HepG2 (cell line): ENCODE measurements around the gene YPEL4. TPM values are rescaled to one million over a fixed set of nuclear protein-coding genes. Genes with fewer than 3 reads are reported as not detected.

ENCODE experiments used
- GTF3A ChIP-seq: sonication (generic); formaldehyde crosslinking; conservative IDR thresholded peaks from 2 replicates; pipeline ENCODE4 v1.4.0; 2020; ENCODE audit warnings: mild to moderate bottlenecking, missing genetic modification reagents
- KMT2A ChIP-seq: sonication (generic); formaldehyde crosslinking; IDR thresholded peaks from 2 replicates; pipeline ENCODE4 v1.4.0; 2020; ENCODE audit warnings: missing genetic modification reagents
- ZFP36L2 ChIP-seq: sonication (generic); formaldehyde crosslinking; IDR thresholded peaks from 2 replicates; pipeline ENCODE4 v1.4.0; 2020; ENCODE audit warnings: missing genetic modification reagents
- ZNF431 ChIP-seq: sonication (generic); formaldehyde crosslinking; IDR thresholded peaks from 2 replicates; pipeline ENCODE4 v1.9.0; 2022; ENCODE audit warnings: missing genetic modification reagents, low read depth, mild to moderate bottlenecking, borderline replicate concordance
- ZNF501 ChIP-seq: sonication (generic); formaldehyde crosslinking; IDR thresholded peaks from 2 replicates; pipeline ENCODE4 v1.5.1; 2020; ENCODE audit warnings: mild to moderate bottlenecking, moderate library complexity, missing genetic modification reagents
- ZNF563 ChIP-seq: sonication (generic); formaldehyde crosslinking; IDR thresholded peaks from 2 replicates; pipeline ENCODE4 v1.8.0; 2022; ENCODE audit warnings: mild to moderate bottlenecking, moderate library complexity, missing genetic modification reagents
- ZSCAN21 ChIP-seq: sonication (generic); formaldehyde crosslinking; IDR thresholded peaks from 2 replicates; pipeline ENCODE4 v1.8.0; 2022; ENCODE audit warnings: mild to moderate bottlenecking, missing genetic modification reagents, moderate library complexity, borderline replicate concordance
- polyA plus RNA-seq, 8 experiments: library from polyadenylated mRNA; depleted of rRNA in 3 of 8; stranded (reverse) in 7 of 8; unstranded in 1 of 8; fragments of >200 nt; fragmentation: Illumina TruSeq in 4 of 8; extraction: Trizol in 4 of 8; gene quantifications; 2 replicates each; pipeline versions ENCODE4 v1.2.1 to v1.2.3, GENCODE V29; 2011 to 2016; ENCODE audit warnings: low read depth in 4 of 8, missing spikeins in 1 of 8, mixed read lengths in 1 of 8; ENCODE audit not compliant: insufficient read depth in 1 of 8
- total RNA-seq, 5 experiments: library from RNA; depleted of rRNA; stranded (reverse); fragments of >200 nt; fragmentation: Illumina TruSeq; extraction: Trizol; gene quantifications; 2 replicates each; pipeline ENCODE4 v1.2.3, GENCODE V29; 2016; ENCODE audit warnings: low read depth in 1 of 5
- TF ChIP-seq, protein P1 (sequence below), 2 experiments: IDR thresholded peaks; 2 replicates each; pipeline ENCODE4 v1.6.1; 2011 to 2012; ENCODE audit warnings: low read length in 2 of 2, borderline replicate concordance in 1 of 2, low read depth in 1 of 2, mild to moderate bottlenecking in 1 of 2, moderate library complexity in 1 of 2
- TF ChIP-seq, protein P2 (sequence below): sonication (generic); formaldehyde crosslinking; IDR thresholded peaks from 2 replicates; pipeline ENCODE4 v1.4.0; 2020; ENCODE audit warnings: mild to moderate bottlenecking, missing genetic modification reagents
- TF ChIP-seq, protein P3 (sequence below): sonication (generic); formaldehyde crosslinking; IDR thresholded peaks from 2 replicates; pipeline ENCODE4 v1.8.1; 2023; ENCODE audit warnings: mild to moderate bottlenecking, missing genetic modification reagents
- TF ChIP-seq, protein P4 (sequence below): sonication (generic); formaldehyde crosslinking; IDR thresholded peaks from 2 replicates; pipeline ENCODE4 v1.4.0; 2020; ENCODE audit warnings: missing genetic modification reagents
- TF ChIP-seq, protein P5 (sequence below): IDR thresholded peaks from 2 replicates; pipeline ENCODE4 v1.6.1; 2016; ENCODE audit warnings: missing compliant biosample characterization, missing genetic modification reagents, borderline replicate concordance

YPEL4 gene
- total and polyA plus RNA-seq, 2 of the 13 experiments (the other 11 are each of a cell fraction or from before 2014, with no cell fraction given): 0.04 TPM; not detected in 1

DNA sequence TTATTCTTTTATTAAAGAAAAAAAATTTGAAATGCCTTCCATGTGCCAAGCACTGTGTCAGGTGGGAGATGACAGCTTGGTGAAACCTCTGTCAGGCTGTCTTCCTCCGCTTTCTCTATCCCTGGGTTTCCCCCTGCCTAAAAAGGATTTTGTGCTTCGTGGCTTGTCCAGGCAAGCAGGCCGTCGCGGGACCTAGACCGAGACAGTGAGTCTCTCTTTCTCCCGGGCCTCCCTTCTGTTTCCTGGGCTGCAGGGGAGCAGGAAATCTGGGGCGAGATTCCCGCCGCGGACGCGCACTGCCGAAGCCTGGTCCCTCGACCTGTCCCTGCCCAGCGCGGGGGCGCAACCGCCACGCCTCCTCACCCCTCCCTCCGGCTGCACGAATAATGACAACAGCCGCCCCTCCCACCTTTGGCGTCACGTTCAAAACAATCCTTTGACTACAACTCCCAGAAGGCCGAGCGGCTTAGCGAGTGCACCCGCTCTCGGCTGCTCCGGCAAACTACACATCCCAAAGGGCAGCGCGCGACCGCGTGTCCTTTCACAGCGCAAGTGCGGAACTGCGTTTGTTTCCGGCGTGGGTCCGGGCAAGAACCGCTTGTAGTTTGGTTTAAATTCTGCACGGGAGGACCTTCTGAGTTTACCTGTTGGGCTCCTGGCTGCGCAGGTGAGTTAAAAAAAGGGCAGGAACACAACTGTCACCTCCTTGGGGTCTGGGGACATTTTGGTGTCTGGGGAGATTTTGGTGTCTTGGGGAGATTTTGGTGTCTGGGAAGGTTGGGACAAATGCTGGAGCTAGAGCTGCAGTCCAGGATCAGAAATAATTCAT, 7.7 kb upstream of the YPEL4 start, which contains the start of gene CLP1 (continued):
- TF ChIP-seq, protein P1, sequence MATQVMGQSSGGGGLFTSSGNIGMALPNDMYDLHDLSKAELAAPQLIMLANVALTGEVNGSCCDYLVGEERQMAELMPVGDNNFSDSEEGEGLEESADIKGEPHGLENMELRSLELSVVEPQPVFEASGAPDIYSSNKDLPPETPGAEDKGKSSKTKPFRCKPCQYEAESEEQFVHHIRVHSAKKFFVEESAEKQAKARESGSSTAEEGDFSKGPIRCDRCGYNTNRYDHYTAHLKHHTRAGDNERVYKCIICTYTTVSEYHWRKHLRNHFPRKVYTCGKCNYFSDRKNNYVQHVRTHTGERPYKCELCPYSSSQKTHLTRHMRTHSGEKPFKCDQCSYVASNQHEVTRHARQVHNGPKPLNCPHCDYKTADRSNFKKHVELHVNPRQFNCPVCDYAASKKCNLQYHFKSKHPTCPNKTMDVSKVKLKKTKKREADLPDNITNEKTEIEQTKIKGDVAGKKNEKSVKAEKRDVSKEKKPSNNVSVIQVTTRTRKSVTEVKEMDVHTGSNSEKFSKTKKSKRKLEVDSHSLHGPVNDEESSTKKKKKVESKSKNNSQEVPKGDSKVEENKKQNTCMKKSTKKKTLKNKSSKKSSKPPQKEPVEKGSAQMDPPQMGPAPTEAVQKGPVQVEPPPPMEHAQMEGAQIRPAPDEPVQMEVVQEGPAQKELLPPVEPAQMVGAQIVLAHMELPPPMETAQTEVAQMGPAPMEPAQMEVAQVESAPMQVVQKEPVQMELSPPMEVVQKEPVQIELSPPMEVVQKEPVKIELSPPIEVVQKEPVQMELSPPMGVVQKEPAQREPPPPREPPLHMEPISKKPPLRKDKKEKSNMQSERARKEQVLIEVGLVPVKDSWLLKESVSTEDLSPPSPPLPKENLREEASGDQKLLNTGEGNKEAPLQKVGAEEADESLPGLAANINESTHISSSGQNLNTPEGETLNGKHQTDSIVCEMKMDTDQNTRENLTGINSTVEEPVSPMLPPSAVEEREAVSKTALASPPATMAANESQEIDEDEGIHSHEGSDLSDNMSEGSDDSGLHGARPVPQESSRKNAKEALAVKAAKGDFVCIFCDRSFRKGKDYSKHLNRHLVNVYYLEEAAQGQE (IDR thresholded peaks at IDR 0.05; ENCODE audit: borderline replicate concordance in 1 of 2, low read depth in 1 of 2, low read length in 2 of 2): peak in 1 of 2 experiments; percentile 43; a peak in 1 of 4 replicates
- TF ChIP-seq ZSCAN21 (CRISPR knock-in tag) (peak; percentile 21; the same call in 1 of the 2 replicates), GTF3A (CRISPR knock-in tag) (no peak), KMT2A (CRISPR knock-in tag) (no peak; the same call in 1 of the 2 replicates), ZNF501 (CRISPR knock-in tag) (peak; percentile 95), ZNF431 (CRISPR knock-in tag) (no peak), ZNF563 (CRISPR knock-in tag) (peak; percentile 88; the same call in 1 of the 2 replicates), ZFP36L2 (CRISPR knock-in tag) (0 out of 2 replicates have a peak, but pooled peaks have one; percentile 79)
- TF ChIP-seq, protein P2, sequence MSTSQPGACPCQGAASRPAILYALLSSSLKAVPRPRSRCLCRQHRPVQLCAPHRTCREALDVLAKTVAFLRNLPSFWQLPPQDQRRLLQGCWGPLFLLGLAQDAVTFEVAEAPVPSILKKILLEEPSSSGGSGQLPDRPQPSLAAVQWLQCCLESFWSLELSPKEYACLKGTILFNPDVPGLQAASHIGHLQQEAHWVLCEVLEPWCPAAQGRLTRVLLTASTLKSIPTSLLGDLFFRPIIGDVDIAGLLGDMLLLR (CRISPR knock-in tag): peak; percentile 71; the same call in 1 of the 2 replicates
- TF ChIP-seq, protein P3, sequence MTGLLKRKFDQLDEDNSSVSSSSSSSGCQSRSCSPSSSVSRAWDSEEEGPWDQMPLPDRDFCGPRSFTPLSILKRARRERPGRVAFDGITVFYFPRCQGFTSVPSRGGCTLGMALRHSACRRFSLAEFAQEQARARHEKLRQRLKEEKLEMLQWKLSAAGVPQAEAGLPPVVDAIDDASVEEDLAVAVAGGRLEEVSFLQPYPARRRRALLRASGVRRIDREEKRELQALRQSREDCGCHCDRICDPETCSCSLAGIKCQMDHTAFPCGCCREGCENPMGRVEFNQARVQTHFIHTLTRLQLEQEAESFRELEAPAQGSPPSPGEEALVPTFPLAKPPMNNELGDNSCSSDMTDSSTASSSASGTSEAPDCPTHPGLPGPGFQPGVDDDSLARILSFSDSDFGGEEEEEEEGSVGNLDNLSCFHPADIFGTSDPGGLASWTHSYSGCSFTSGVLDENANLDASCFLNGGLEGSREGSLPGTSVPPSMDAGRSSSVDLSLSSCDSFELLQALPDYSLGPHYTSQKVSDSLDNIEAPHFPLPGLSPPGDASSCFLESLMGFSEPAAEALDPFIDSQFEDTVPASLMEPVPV (CRISPR knock-in tag): peak; percentile 77
- TF ChIP-seq, protein P4, sequence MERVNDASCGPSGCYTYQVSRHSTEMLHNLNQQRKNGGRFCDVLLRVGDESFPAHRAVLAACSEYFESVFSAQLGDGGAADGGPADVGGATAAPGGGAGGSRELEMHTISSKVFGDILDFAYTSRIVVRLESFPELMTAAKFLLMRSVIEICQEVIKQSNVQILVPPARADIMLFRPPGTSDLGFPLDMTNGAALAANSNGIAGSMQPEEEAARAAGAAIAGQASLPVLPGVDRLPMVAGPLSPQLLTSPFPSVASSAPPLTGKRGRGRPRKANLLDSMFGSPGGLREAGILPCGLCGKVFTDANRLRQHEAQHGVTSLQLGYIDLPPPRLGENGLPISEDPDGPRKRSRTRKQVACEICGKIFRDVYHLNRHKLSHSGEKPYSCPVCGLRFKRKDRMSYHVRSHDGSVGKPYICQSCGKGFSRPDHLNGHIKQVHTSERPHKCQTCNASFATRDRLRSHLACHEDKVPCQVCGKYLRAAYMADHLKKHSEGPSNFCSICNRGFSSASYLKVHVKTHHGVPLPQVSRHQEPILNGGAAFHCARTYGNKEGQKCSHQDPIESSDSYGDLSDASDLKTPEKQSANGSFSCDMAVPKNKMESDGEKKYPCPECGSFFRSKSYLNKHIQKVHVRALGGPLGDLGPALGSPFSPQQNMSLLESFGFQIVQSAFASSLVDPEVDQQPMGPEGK (CRISPR knock-in tag): peak; percentile 100
- TF ChIP-seq, protein P5, sequence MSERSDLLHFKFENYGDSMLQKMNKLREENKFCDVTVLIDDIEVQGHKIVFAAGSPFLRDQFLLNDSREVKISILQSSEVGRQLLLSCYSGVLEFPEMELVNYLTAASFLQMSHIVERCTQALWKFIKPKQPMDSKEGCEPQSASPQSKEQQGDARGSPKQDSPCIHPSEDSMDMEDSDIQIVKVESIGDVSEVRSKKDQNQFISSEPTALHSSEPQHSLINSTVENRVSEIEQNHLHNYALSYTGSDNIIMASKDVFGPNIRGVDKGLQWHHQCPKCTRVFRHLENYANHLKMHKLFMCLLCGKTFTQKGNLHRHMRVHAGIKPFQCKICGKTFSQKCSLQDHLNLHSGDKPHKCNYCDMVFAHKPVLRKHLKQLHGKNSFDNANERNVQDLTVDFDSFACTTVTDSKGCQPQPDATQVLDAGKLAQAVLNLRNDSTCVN: 0 out of 2 replicates have a peak, but pooled peaks have one; percentile 53
